Measurements from ENCODE around the gene TUBGCP3.

The TUBGCP3 gene

DNA sequence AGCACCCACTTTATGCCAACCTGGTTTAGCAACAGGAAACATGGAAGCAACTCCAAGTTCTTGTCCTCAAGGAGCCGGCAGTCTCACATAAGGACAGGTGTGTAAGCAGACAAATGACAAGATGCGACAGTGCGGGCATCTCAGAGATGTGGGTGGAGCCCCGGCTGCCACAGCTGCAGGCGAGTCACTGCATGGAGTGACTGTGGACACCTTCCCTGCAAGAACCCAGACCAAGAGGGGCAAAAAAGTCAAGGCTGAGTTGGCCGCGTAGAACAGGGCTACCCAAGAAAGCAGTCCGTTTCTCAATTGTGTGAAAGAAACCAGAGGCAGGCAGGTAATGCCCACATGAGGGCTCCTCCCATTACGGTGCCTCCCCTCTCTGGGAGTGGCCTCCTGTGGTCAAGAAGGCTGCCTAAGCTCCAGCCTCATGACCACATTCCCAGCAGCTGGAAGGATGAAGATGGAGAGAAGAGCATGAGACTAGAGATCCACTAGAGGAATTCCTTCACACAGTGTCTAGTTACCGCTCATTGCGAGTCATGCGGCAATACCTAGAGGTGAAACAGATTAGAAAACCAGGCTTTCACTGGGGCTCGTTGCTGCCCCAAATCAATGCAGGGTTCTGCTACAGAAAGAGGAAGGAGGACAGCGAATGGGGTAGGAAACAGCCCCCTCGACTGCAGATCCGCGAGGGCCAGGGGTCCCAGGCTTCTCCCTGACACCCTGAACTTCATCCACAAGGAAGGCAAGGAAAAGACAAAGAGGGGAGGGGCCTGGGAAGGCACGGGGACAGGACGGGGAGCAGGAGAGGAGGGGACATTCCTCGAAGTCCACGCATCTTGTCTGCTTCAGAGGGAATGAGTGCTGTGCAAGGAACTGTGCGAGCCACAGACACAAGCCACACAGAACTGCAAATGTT lies 131.6 kb downstream of the TUBGCP3 start:
- no peaks in the 10 kb centered on the region for H3K36me3 Mint-ChIP-seq (ENCODE audit: low read depth)
- no peaks in the 10 kb centered on the region for H3K9me3 Mint-ChIP-seq
- H3K4me3 Mint-ChIP-seq = no peak overlapping the region
- H3K27ac Mint-ChIP-seq = no peak overlapping the region
- no peaks in the 10 kb centered on the region for H3K4me1 Mint-ChIP-seq (ENCODE audit: low read depth)
- no peaks in the 10 kb centered on the region for H3K27me3 Mint-ChIP-seq (ENCODE audit: low read depth)

GRCh38 chr13:112455476-112456059 lies 132.4 kb downstream of the TUBGCP3 start:
- Mint-ChIP-seq H3K4me3 (no peak overlapping the region), H3K9me3 (no peaks in the 10 kb centered on the region), H3K27me3 (ENCODE audit: low read depth) (no peaks in the 10 kb centered on the region), H3K36me3 (ENCODE audit: low read depth) (no peaks in the 10 kb centered on the region), H3K27ac (no peak overlapping the region), H3K4me1 (ENCODE audit: low read depth) (no peaks in the 10 kb centered on the region)

DNA sequence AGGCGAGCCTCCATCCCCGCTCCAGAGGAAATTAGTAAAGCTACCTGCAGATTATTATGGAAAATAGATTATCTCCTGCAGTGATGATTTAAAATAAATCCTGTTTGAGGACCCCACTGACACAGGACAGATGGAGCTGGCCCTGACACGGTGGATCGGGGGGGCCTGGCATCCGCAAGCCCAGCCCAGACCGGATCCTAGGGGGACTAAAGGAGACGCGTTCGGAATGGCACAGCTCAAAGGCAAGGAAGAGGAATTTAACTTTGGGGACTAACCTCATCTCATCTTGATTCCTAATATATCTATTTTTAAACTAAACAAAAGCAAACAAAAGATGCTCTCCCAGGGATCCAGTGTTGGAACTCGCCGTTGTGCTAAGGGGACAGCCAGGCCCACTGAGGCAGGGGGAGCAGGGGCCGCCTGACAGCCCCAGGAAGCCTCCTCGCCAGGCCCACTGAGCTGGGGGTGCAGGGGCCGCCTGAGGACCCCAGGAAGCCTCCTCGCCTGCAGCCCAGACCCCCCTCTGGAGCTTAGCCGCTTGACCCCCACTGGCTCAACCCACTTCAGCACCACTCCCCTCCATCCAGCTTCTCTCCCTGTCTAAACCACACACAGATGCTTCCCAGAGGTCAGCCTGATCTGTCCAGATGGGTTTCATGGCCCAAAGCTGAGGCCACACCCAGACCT lies 133.2 kb downstream of the TUBGCP3 start:
- no peaks in the 10 kb centered on the region for H3K36me3 Mint-ChIP-seq (ENCODE audit: low read depth)
- H3K4me3 Mint-ChIP-seq = no peak overlapping the region
- no peaks in the 10 kb centered on the region for H3K9me3 Mint-ChIP-seq
- H3K27ac Mint-ChIP-seq = no peak overlapping the region
- H3K4me1 Mint-ChIP-seq (ENCODE audit: low read depth) = no peaks in the 10 kb centered on the region
- no peaks in the 10 kb centered on the region for H3K27me3 Mint-ChIP-seq (ENCODE audit: low read depth)

DNA sequence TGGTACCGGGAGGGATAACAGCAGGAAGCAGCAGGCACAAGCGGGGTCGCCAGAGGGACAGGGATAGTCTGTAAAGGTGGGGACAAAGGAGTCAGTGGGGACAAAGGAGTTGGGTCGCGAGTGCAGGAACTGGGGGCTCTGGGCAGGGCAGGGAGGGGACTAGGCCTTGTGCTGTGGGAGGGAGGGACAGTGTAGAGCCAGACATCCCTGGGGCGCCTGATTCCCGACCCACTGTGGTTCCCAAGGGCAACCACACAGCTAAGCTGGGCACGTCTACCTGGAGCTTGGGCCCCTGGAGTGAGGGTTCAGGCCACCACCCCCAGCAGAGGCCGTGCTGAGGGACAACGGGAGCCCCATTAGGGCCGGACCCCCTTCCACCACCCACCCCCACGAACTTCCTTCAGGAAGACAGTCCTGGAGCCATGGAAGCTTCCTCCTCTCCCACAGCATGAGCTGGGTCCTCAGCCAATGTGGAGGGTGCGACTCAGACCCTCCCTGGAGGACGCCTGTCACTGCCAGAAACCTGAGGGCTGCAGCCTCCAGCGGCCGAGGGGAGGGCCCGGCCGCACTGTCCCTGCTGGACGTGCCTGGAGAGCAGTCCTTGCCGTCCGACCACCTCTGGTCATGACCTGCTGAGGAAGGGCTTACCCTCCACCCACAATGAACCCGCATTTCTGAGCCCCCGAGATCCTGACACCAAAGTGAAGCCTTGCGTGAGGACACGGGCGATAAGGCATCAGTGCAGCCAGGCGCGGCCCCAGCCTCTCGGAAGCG lies 133.9 kb downstream of the TUBGCP3 start:
- Mint-ChIP-seq H3K27ac (no peak overlapping the region), H3K27me3 (ENCODE audit: low read depth) (no peaks in the 10 kb centered on the region), H3K4me1 (ENCODE audit: low read depth) (no peaks in the 10 kb centered on the region), H3K9me3 (no peaks in the 10 kb centered on the region), H3K4me3 (no peak overlapping the region), H3K36me3 (ENCODE audit: low read depth) (no peaks in the 10 kb centered on the region)

DNA sequence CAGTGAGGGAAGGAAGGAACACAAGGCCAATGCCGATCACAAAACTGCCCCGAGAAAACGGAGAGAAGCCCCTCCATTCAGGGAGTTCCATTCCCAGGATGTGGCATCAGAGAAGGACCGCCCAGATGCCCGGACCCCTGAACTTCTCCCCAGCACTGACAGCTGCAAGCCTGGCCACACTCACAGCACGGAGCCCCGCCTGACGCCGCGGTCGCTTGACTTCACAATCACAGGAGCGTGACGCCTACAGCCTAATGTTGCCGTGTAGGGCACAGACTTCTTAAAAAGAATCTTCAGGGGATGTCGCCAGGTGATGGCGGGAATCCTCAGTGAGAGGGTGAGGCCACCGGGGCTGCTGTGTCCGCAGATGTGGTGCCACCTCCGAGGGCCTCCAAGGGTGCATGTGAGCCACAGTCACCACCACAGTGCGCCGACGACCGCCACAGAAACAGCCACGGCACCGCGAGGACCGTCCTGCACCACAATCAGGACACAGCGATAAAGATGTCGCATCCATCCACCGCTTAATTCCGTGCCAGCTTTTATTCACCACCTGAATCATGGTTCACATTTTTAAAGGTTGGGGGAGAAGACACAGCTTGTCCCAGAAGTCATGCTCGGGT lies 134.6 kb downstream of the TUBGCP3 start:
- no peaks in the 10 kb centered on the region for H3K9me3 Mint-ChIP-seq

DNA sequence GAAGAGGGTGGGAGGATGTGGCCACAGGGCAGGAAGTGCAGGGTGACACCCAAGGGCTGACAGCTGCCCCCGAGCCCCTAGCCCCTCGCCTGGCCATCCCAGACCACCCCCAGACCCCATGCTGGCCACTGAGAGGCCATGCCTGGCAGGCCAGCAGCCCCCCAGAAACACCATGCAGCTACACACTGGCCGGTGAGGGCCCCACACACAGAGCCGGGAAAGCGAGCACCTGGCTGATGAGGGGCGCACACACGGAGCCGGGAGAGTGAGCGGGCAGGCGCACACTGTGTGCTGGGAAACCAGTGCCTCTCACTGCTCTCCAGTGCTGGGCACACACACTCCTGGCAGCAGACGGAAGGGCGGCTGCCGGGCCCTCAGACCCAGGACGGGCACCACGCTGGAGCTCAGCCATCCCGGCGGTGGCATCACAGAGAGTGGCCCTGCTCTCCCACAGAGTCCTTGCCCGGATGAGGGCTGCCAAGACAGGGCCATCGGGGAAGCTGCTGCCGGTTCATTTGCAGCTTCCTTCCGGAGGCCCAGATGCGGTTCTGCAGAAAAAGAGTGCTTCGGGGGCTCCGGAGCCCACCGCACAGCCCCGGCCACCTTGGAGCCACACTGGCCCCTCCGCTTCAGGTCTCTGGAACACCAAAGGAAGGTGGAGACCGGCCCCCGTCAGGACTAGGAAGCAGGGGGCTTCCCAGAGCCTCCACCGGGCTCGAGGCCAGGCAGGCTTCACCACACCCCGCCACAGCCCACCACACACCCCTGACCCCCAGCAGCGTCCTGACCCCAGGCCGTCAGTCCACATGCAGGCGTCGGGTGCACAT lies 135.4 kb downstream of the TUBGCP3 start:
- Mint-ChIP-seq H3K9me3 (no peaks in the 10 kb centered on the region), H3K27me3 (ENCODE audit: low read depth) (no peaks in the 10 kb centered on the region), H3K36me3 (ENCODE audit: low read depth) (no peaks in the 10 kb centered on the region), H3K4me1 (ENCODE audit: low read depth) (no peaks in the 10 kb centered on the region), H3K4me3 (no peak overlapping the region), H3K27ac (no peak overlapping the region)

More for the DNA sequence above, 134.6 kb downstream of the TUBGCP3 start:
- Mint-ChIP-seq H3K27me3 (ENCODE audit: low read depth) (no peaks in the 10 kb centered on the region), H3K27ac (no peak overlapping the region), H3K36me3 (ENCODE audit: low read depth) (no peaks in the 10 kb centered on the region), H3K4me3 (no peak overlapping the region), H3K4me1 (ENCODE audit: low read depth) (no peaks in the 10 kb centered on the region)

DNA sequence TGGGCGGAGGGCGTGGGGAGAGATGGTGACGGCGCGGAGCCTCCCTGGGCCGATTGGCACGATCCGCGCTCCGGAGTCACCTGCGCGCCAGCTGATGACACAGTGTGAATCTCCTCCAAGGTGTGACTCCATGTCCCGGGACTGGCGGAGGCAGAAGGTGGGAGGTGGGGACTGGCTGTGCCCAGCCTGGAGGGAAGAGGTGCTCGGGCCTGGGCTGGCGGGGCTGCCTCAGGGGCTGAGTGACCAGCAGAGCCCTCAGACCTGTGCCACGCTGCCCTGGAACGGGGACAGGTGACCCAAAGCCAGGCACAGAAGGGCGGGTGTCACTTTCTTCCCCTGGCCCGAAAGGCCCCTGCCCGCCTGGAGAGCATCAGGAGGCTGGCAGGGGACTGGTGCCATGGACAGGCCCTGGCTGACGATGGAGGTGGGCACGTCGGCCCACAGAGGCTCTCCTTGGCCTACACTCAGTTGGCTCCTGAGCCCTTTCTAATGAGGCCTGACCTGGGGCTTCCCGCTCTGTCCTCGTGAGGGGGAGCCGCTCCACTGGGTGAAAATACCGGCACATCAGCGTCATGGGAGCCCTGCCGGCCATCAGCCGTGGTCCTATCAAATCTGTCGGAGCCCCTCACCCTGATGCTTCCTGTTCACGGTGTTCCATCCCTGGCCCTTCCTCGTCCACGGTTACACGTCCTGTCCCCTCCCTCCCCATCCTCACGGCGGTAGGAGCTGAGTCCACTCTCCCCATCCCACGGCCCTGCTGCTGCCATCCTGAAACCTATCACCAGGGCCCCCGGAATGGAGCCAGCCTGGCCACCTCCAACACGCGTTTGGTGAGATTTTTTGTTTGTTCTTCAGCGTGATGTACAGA lies 136.2 kb downstream of the TUBGCP3 start:
- H3K4me3 Mint-ChIP-seq = no peak overlapping the region
- H3K4me1 Mint-ChIP-seq (ENCODE audit: low read depth) = no peaks in the 10 kb centered on the region
- H3K27me3 Mint-ChIP-seq (ENCODE audit: low read depth) = no peaks in the 10 kb centered on the region
- no peaks in the 10 kb centered on the region for H3K36me3 Mint-ChIP-seq (ENCODE audit: low read depth)
- H3K27ac Mint-ChIP-seq = no peak overlapping the region
- H3K9me3 Mint-ChIP-seq = no peaks in the 10 kb centered on the region

GRCh38 chr13:112450904-112451240 lies 137.1 kb downstream of the TUBGCP3 start:
- H3K36me3 Mint-ChIP-seq (ENCODE audit: low read depth) = no peaks in the 10 kb centered on the region
- no peaks in the 10 kb centered on the region for H3K27me3 Mint-ChIP-seq (ENCODE audit: low read depth)
- no peaks in the 10 kb centered on the region for H3K4me1 Mint-ChIP-seq (ENCODE audit: low read depth)

DNA sequence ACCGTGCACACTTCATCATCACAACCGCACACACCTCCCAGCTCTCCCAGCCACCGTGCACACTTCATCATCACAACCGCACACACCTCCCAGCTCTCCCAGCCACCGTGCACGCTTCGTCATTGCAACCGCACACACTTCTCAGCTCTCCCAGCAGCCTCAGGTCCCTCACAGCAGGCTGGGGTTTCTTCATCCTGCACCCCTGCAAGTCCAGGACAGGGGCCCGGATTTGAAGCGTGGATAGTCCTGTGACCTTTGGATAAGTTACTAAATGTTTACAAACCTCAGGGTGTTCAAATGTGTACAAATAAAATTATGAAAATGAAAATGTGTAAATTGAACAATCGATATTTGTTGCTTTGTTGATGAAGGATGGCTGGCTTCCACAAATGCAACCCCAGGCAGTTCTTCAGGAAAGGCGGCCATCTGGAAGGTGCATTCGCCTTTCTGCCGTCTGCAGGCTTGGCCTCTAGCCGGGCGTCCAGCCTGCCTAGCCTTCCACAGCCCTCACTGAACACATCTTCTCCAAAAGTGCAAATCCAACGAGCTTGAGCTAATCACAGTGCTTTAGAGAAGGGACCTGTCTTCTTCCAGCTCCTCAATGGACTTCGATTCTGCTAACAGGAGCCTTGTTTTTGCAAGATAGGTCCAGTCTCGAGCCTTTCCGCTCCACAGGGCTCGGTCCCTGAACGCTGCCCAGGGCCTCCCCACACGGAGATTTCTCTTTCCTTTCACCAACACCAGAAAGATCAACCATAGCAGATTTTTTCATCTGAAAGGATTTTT lies 137.6 kb downstream of the TUBGCP3 start:
- Mint-ChIP-seq H3K4me3 (no peak overlapping the region), H3K9me3 (no peaks in the 10 kb centered on the region), H3K4me1 (ENCODE audit: low read depth) (no peaks in the 10 kb centered on the region), H3K36me3 (ENCODE audit: low read depth) (no peaks in the 10 kb centered on the region), H3K27me3 (ENCODE audit: low read depth) (no peaks in the 10 kb centered on the region), H3K27ac (no peak overlapping the region)

More at GRCh38 chr13:112450904-112451240, 137.1 kb downstream of the TUBGCP3 start:
- no peaks in the 10 kb centered on the region for H3K9me3 Mint-ChIP-seq
- H3K27ac Mint-ChIP-seq = no peak overlapping the region
- no peak overlapping the region for H3K4me3 Mint-ChIP-seq

- no peaks in the 10 kb centered on the region for H3K4me1 Mint-ChIP-seq (ENCODE audit: low read depth)
- H3K27ac Mint-ChIP-seq = no peak overlapping the region
- H3K27me3 Mint-ChIP-seq (ENCODE audit: low read depth) = no peaks in the 10 kb centered on the region
These were observed 138.4 kb downstream of the TUBGCP3 start for GRCh38 chr13:112449545-112449930.

DNA sequence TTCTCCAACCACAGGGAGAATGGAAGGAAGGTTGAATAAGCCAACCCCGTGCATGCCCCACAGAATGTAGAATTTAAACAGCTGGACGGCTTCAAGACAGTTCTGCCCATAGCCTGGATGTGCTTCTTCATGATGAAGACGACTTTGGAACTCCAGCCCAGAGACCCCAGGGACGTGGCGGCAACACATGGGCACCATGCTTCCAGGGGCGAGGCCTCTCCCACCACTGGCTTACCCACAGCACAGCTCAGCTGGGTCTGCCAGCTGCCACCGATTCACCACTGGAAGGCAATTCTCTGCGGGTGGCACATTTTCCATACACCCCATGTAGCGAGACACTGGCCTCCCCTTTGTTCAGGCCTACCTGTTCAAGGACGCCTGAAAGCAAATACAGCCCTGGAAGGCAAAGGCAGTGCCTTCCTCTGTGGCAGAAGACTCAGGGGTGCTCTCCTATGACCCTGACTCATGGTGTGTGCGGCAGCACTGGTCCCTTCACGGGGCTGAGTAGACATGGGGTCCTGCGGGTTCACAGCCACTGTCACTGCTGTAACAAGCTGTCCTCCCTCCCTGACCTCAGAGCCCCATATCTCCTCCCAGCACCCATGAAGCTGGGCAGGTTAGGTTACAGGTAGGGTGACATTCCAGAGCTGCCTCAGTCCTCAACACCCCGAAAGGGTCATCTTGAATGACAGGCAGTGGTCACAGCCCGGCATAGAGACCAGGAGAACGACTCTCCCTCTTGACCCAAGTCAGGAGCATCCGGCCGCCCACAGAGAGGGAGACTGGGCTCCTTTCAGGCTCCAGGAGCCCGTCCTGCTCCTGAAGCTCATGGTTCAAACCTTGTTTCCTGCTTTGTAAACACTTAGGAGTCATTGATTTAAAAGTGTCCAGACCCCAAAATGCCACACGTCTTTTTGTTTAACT lies 139.1 kb downstream of the TUBGCP3 start:
- Mint-ChIP-seq H3K4me1 (ENCODE audit: low read depth) (no peaks in the 10 kb centered on the region), H3K4me3 (no peak overlapping the region), H3K27me3 (ENCODE audit: low read depth) (no peaks in the 10 kb centered on the region), H3K36me3 (ENCODE audit: low read depth) (no peaks in the 10 kb centered on the region), H3K9me3 (no peaks in the 10 kb centered on the region), H3K27ac (no peak overlapping the region)

More at GRCh38 chr13:112449545-112449930, 138.4 kb downstream of the TUBGCP3 start:
- Mint-ChIP-seq H3K9me3 (no peaks in the 10 kb centered on the region), H3K36me3 (ENCODE audit: low read depth) (no peaks in the 10 kb centered on the region), H3K4me3 (no peak overlapping the region)
